ENCODE data around the gene EHMT1.

- no peak for TF ChIP-seq SP1 (IDR thresholded peaks at IDR 0.05)
- TF ChIP-seq FOXM1 (IDR thresholded peaks at IDR 0.05; ENCODE audit: borderline replicate concordance): no peak
- no peak for TF ChIP-seq FOXK2 (IDR thresholded peaks at IDR 0.05)
- TF ChIP-seq NFRKB (IDR thresholded peaks at IDR 0.05): no peak
- no peak for TF ChIP-seq SUZ12 (IDR thresholded peaks at IDR 0.05)
- no peak for TF ChIP-seq BHLHE40 (IDR thresholded peaks at IDR 0.05; ENCODE audit: borderline replicate concordance)
- TF ChIP-seq ELF4 (IDR thresholded peaks at IDR 0.05): no peak
- TF ChIP-seq ARNT (IDR thresholded peaks at IDR 0.05): no peak
- TF ChIP-seq L3MBTL2 (conservative IDR thresholded peaks at IDR 0.05): no peak
- TF ChIP-seq ZNF384 (IDR thresholded peaks at IDR 0.05): no peak
Measured at GRCh38 chr9:137787381-137787780, 168.6 kb downstream of the EHMT1 start.

All from HEK293T (cell line).